ENCODE data around the gene EML1.

EML1 gene

GRCh38 chr14:99930420-99931274 lies 137.4 kb downstream of the EML1 start:
- Histone ChIP-seq H3K9me3 (no peaks in the 10 kb centered on the region), H3K4me1 (ENCODE audit: control insufficient read depth in 1 of 2, insufficient read depth in 1 of 2, low read depth in 1 of 2, low read length in 1 of 2) (no peaks in the 10 kb centered on the region), H3K27me3 (no peaks in the 10 kb centered on the region), H3K27ac (no peak overlapping the region), H3K36me3 (no peaks in the 10 kb centered on the region), H3K4me3 (ENCODE audit: low read depth in 1 of 2, low read length in 1 of 2) (no peak overlapping the region)
- TF ChIP-seq CTCF (IDR thresholded peaks at IDR 0.05) = no peak

GRCh38 chr14:99931308-99931707 lies 138.1 kb downstream of the EML1 start:
- TF ChIP-seq CTCF (IDR thresholded peaks at IDR 0.05) = no peak
- Histone ChIP-seq H3K9me3 (no peaks in the 10 kb centered on the region), H3K4me1 (ENCODE audit: control insufficient read depth in 1 of 2, insufficient read depth in 1 of 2, low read depth in 1 of 2, low read length in 1 of 2) (no peaks in the 10 kb centered on the region), H3K36me3 (no peaks in the 10 kb centered on the region), H3K4me3 (ENCODE audit: low read depth in 1 of 2, low read length in 1 of 2) (no peak overlapping the region), H3K27ac (no peak overlapping the region), H3K27me3 (no peaks in the 10 kb centered on the region)

- no peak for TF ChIP-seq CTCF (IDR thresholded peaks at IDR 0.05)
- peaks cover 6% of the 10 kb centered on the region for H3K27me3 ChIP-seq
These were observed 142.8 kb downstream of the EML1 start for GRCh38 chr14:99936056-99936455.

GRCh38 chr14:99936738-99937474 lies 143.7 kb downstream of the EML1 start:
- Histone ChIP-seq H3K4me1 (ENCODE audit: control insufficient read depth in 1 of 2, insufficient read depth in 1 of 2, low read depth in 1 of 2, low read length in 1 of 2) (no peaks in the 10 kb centered on the region), H3K36me3 (no peaks in the 10 kb centered on the region), H3K27me3 (peaks cover 6% of the 10 kb centered on the region), H3K9me3 (no peaks in the 10 kb centered on the region), H3K4me3 (ENCODE audit: low read depth in 1 of 2, low read length in 1 of 2) (no peak overlapping the region), H3K27ac (no peak overlapping the region)
- TF ChIP-seq CTCF (IDR thresholded peaks at IDR 0.05) = no peak

More at GRCh38 chr14:99936056-99936455, 142.8 kb downstream of the EML1 start:
- no peaks in the 10 kb centered on the region for H3K36me3 ChIP-seq
- no peak overlapping the region for H3K4me3 ChIP-seq (ENCODE audit: low read depth in 1 of 2, low read length in 1 of 2)
- no peak overlapping the region for H3K27ac ChIP-seq
- H3K4me1 ChIP-seq (ENCODE audit: control insufficient read depth in 1 of 2, insufficient read depth in 1 of 2, low read depth in 1 of 2, low read length in 1 of 2) = no peaks in the 10 kb centered on the region
- H3K9me3 ChIP-seq = no peaks in the 10 kb centered on the region

- no peak for TF ChIP-seq CTCF (IDR thresholded peaks at IDR 0.05)
- no peak overlapping the region for H3K27ac ChIP-seq
- H3K27me3 ChIP-seq = peaks cover 6% of the 10 kb centered on the region
- H3K4me3 ChIP-seq (ENCODE audit: low read depth in 1 of 2, low read length in 1 of 2) = no peak overlapping the region
- no peaks in the 10 kb centered on the region for H3K9me3 ChIP-seq
- no peaks in the 10 kb centered on the region for H3K4me1 ChIP-seq (ENCODE audit: control insufficient read depth in 1 of 2, insufficient read depth in 1 of 2, low read depth in 1 of 2, low read length in 1 of 2)
- no peaks in the 10 kb centered on the region for H3K36me3 ChIP-seq
These were observed 144.4 kb downstream of the EML1 start for GRCh38 chr14:99937475-99938244.

Measured in neutrophil (primary cell).